ENCODE measurements around the gene ATP5F1E. TPM values are rescaled to one million over a fixed set of nuclear protein-coding genes. Genes with fewer than 3 reads are reported as not detected.

Gene ATP5F1E
- total RNA-seq, 2 donors from 2014 or later = 75.0 to 94.1 TPM

- Histone ChIP-seq H3K4me3 (no peak overlapping the region), H3K9me3 (no peaks in the 10 kb centered on the region), H3K9ac (ENCODE audit: low read depth in 2 of 2, low read length in 2 of 2) (no peak overlapping the region), H3K27me3 (no peaks in the 10 kb centered on the region), H3K4me1 (no peaks in the 10 kb centered on the region), H3K27ac (no peak overlapping the region), H3K36me3 (peaks cover 15% of the 10 kb centered on the region)
- no peak for TF ChIP-seq CTCF (IDR thresholded peaks at IDR 0.05)
- DNase-seq = no peak
- intact Hi-C loops (cut with DNase I) = no loop called here
Observed at GRCh38 chr20:58997141-58997770, 34.9 kb downstream of the ATP5F1E start.

GRCh38 chr20:58996226-58996611 is 35.9 kb downstream of the ATP5F1E start:
- H3K27ac ChIP-seq = no peak overlapping the region
- H3K4me1 ChIP-seq = no peaks in the 10 kb centered on the region
- H3K36me3 ChIP-seq = peaks cover 15% of the 10 kb centered on the region
- no peak overlapping the region for H3K9ac ChIP-seq (ENCODE audit: low read depth in 2 of 2, low read length in 2 of 2)
- intact Hi-C loops (cut with DNase I) = no loop called here
- no peak overlapping the region for H3K4me3 ChIP-seq
- H3K27me3 ChIP-seq = no peaks in the 10 kb centered on the region
- H3K9me3 ChIP-seq = no peaks in the 10 kb centered on the region
- no peak for TF ChIP-seq CTCF (IDR thresholded peaks at IDR 0.05)
- DNase-seq = no peak

- Histone ChIP-seq H3K36me3 (peaks cover 21% of the 10 kb centered on the region), H3K9ac (ENCODE audit: low read depth in 2 of 2, low read length in 2 of 2) (no peak overlapping the region), H3K4me3 (no peak overlapping the region), H3K9me3 (no peaks in the 10 kb centered on the region), H3K27ac (no peak overlapping the region), H3K4me1 (no peaks in the 10 kb centered on the region), H3K27me3 (no peaks in the 10 kb centered on the region)
- no peak for DNase-seq
- intact Hi-C loops (cut with DNase I) = no loop called here
- TF ChIP-seq CTCF (IDR thresholded peaks at IDR 0.05) = no peak
Observed at GRCh38 chr20:58995461-58996225, 36.5 kb downstream of the ATP5F1E start.

GRCh38 chr20:58994390-58995159 is 37.6 kb downstream of the ATP5F1E start:
- no peaks in the 10 kb centered on the region for H3K27me3 ChIP-seq
- no peak for DNase-seq
- intact Hi-C loops (cut with DNase I) = no loop called here

More at GRCh38 chr20:58994390-58995159, 37.6 kb downstream of the ATP5F1E start:
- Histone ChIP-seq H3K36me3 (peaks cover 23% of the 10 kb centered on the region), H3K4me1 (no peaks in the 10 kb centered on the region), H3K9me3 (no peaks in the 10 kb centered on the region), H3K4me3 (no peak overlapping the region), H3K27ac (no peak overlapping the region), H3K9ac (ENCODE audit: low read depth in 2 of 2, low read length in 2 of 2) (no peak overlapping the region)
- TF ChIP-seq CTCF (IDR thresholded peaks at IDR 0.05) = no peak

All from colonic mucosa (tissue), 4 donors.